HG02678 (cell line): ENCODE measurements around the gene TMCO4.

Source experiments
- ATAC-seq: cut with Tn5 transposase; IDR thresholded peaks from one replicate; pipeline ENCODE4 v1.9.1; 2021; ENCODE audit warnings: mild to moderate bottlenecking, moderate library complexity; ENCODE audit not compliant: unreplicated experiment

TMCO4 gene

DNA sequence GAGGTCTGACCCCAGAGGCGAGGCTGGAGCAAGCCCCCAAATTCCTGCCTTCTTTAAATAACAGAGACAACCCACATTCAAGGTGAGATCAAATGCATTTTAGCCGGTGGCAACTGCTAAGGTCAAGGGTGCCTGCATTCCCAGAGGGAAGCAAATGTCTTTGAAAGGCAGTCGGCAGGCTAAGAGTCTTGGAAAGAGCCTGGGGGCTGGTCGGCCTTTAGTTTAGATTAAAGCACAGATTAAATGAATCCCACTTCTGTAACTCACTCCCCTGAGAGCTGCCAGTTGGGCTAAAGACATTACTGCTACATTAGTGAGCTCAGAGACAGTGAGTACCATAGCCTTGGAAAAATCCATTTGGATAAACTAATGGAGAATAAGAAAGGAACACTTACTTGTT, 75.8 kb downstream of the TMCO4 start:
- no peak for ATAC-seq

DNA sequence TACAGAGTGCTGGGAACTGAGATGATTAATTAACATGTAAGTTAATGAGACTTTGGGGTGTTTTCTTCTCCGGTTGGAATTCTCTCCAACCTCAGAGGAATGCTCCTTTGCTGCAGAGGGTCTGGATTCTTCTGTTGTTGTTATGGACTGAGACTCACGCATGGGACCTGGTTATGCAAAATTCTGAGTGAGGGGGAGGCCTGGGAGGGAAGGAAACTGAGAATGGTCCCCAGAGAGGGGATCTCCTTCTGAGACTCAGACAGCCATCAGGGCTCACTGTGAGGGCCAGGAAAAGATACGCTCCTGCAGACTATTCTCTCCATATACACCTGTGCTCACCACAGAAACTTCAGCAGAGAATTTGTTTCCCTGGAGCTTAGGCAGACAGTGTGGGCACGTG, 78.7 kb downstream of the TMCO4 start:
- no peak for ATAC-seq

DNA sequence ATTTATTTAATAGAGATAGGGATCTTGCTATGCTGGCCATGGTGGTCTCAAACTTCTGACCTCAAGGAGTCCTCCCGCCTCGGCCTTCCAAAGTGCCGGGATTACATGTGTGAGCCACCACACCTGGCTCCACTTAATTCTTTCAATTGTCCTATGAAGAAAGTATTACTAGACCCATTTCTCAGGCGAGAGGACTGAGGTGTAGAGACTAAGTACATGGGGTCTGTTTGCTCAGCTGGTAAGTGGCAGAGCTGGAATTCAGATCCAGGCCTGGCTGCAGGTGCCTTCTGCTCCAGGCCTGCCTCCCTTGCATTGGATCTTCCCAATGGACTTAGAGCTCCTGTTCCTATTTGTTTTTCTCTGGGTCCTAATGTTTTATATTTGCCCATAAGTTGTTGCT, 79.5 kb downstream of the TMCO4 start:
- ATAC-seq = no peak

DNA sequence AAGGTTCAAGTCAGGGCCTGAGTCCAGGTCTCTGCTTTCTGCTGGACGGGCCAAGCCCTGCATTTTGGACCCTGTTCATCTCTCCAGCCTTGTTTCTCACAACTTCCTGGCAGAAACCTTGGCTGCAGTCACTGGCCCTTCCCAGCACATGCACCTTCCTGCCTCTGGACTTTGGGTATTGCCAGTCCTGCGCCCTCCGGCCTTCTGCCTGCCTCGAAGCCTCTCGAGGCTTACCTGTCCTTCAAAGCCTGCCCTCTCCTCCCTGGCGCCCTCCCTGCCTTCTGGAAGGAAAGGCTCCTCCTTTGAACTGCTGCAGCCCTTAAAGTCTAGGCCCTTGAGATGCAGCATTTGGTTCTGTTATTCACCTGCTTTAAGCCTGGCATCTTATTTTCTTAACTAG, 82.2 kb downstream of the TMCO4 start:
- ATAC-seq = no peak

DNA sequence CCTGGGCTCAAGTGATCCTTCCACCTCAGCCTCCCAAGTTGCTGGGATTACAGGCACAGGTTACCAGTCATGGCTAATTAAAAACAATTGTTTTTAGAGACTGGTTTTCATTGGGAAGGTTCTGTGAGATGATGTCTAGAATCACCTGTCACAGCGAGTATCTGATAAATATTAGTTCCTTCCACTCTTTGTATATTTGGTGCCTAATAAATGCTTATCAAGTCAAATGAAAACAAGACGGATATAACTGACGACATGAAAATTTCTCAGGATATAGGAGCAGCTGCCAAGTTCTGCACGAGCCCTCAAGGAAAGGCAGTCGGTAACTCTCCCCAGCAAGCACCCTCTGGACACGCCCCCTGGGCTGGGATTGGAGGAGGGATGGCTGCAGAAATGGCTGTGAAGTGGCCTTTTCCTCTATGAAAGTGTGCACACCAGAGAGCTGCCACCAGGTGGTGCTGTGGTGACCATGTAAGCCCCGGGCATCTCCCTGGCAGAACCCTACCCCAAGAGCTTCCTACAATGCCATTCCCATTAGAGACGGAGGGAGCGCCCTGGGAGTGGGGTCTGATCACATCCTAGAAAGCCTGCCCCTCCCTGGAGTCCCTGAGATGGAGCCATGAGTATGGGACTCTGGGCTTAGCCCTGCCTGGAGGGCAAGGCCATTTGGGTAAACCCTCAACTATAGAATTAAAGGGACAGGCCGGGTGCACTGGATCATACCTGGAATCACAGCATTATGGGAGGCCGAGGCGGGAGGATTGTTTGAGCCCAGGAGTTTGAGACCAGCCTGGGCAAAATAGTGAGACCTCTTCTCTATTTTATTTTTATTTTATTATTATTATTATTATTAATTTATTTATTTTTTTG, 84.1 kb downstream of the TMCO4 start:
- ATAC-seq = peak; percentile 56

DNA sequence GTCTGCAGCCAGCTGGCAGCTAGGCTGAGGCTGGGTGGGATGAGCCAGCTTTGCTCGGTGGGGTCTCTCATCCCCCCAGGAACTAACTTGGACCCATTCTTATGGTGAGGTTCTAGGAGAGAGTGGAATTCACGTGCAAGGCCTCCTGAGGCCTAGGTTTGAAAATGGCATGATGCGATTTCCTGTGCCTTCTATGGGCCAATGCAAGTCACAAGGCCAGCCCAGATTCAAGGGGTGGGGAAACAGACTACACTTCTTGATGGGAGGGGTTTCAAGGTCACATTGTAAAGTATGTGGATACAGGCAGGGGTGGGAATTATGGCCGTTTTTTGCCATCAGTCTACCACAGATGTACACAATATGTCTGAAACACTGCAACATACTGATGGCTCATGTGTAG, 86.8 kb downstream of the TMCO4 start:
- no peak for ATAC-seq

DNA sequence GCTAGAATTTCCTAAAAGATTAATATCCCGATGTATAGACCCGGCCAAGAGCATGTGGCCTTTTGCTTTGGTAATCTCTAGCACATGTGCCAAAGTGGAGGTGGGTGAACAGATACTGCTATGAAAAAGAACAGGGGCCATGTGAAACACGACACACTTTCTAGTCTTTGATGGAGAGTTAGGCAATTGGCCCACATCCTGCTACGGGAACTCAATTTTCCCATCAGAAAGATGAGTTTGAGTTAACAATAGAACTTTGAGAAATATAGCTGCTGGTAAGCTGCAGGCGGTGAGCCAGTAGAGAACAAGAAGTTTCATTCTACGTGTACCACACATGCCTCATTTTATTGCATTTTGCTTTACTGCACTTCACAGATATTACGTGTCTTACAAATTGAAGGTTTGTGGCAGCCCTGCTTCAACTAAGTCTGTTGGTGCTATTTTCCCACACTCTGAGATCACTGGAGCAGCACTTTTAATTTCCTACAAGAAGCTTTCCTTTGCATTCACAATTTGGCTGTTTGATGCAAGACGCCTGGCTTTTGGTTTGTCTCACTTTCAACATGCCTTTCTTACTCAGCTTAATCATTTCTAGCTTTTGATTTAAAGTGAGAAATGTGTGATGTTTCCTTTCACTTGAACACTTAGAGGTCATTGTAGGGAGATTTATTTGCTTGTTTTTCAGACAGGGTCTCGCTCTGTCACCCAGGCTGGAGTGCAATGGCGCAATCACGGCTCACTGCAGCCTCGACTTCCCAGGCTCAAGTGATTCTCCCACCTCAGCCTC, 88.7 kb downstream of the TMCO4 start:
- no peak for ATAC-seq

DNA sequence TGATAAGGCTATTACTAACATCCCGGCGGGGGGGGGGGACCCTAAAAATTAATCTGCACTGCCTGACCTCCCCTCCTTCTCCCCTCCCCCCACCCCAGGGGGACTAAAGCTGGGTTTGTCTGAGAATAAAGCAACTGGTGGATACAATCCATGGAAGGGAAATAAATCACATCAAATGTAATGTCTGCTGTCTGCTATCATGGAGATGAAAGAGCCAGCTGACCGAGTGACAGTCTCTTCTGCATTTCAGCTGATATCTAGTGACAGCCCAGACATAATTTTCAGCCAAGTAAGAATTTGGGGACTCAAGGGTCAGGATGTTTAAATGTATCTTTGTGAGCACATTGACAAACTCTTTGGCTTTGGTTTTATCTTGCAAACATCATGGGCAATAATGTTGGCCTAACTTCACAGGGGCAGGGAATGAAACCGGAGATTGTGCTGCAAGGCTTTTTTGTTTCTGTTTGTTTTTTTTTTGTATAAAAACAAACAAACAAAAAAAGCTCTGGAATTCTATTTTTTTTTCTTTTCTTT, 90.4 kb downstream of the TMCO4 start:
- ATAC-seq = no peak

DNA sequence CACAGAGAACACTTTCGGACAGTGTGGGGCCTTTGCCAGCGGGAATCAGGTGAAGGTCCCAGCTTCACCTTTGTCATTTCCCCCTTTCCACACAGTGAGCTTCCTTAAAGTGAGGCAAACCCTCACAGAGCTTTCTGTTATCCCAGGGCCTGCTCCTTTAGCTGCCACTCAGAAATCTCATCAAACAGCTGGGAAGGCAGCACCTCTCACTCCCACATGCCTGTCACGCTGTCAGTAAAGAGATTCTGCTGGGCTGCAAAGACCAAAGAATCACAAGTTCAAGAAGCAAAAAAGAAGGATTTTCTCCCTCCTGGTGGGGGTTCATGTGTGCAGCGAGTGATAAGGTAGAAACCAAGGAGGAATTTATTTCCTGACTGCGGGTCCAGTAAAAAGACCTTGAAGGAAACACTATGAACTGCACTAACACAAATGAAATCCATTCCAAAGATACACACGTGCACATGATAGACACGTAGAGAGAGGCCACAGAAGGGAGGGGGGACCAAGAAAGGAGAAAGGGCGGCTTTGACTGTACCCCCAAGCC, 91.1 kb downstream of the TMCO4 start:
- ATAC-seq = no peak

DNA sequence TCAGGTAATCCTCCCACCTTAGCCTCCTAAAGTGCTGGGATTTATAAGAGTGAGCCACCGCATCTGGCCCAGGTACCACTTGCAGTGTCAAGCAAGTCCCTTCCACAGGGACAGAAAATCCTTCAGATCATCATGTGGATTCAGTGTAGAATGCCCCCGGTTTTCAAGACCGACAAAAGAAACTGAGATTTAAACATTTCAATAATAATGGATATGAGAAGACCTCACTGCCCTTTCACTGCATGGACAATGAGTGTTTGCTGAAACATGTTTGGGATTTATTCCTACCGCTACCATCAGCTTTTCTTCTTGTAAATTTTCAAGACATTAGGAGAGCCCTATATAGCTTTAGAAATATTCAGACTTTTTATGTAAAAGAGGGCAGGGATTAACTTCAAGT, 93.6 kb downstream of the TMCO4 start:
- no peak for ATAC-seq

DNA sequence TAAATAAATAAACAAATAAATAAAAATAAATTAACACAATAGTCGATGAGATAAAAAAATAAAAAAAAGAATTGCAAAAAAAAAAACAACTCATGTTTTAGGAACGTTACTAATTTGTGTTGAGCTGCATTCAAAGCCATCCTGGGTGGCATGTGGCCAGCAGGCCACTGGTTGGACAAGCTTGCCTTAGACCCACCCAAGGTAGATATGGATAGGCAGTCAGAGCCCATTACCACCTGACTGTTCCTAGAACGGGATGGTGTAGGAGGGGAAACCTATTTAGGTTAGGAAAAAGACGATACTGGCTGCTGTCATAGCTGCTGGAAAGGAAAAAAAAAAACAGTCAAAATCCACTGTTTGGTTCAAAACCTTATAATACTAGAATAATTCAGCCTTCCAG, 94.3 kb downstream of the TMCO4 start:
- no peak for ATAC-seq

DNA sequence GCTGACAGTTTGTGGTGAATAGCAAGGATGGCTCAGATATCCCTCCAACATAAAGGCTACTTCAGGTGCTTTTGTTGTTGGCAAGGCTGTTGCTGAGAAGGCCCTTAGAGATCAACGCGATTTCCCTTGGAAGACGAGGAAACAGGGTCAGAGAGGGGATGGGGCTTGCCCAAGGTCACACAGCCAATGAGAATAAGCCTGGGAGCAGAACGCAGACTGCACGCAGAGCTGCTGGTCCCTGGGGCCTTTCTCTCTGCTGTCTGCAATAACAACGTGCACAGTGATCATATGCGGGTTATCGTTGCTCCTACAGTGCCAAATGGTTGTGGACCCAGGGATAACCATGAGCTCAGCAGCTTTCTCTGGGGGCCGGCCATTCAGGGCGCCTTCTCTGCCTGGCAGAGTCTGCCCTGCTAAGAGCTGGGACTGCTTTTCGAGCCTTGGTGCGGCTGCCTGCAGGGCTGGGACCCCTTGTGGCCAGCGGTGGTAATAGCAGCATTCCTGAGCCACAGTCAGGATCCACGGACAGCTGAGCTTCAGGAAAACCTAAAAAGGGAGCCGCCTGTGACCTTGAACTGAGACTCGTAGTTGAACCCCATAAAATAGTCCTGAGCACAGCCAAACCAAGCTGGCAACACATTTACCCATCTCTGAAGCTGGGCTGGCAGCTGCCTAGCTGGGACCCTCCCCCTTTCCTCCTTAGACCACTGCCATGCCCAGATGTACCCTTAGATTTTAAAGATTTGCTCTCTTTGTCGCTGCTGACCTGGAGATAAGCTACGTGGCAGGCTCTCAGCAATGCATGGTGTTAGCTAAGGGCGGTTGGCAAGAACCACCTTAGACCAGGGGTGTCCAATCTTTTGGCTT, 95.2 kb downstream of the TMCO4 start:
- no peak for ATAC-seq

DNA sequence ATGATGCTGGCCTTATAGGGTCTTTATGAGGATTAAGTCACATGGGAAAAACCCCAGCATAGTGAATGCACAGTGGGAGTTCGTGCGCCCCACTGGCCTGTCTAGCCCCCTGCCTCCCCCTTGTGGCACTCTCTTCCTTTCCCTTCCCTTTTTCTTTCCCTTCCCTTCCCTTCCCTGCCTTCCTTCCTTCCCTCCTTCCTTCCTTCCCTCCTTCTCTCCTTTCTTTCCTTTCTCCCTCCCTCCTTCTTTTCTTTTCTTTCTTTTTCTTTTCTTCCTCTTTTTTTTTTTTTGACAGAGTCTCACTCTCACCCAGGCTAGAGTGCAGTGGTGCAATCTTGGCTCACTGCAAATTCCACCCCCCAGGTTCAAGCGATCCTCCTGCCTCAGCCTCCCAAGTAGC, 96.4 kb downstream of the TMCO4 start:
- ATAC-seq = no peak

DNA sequence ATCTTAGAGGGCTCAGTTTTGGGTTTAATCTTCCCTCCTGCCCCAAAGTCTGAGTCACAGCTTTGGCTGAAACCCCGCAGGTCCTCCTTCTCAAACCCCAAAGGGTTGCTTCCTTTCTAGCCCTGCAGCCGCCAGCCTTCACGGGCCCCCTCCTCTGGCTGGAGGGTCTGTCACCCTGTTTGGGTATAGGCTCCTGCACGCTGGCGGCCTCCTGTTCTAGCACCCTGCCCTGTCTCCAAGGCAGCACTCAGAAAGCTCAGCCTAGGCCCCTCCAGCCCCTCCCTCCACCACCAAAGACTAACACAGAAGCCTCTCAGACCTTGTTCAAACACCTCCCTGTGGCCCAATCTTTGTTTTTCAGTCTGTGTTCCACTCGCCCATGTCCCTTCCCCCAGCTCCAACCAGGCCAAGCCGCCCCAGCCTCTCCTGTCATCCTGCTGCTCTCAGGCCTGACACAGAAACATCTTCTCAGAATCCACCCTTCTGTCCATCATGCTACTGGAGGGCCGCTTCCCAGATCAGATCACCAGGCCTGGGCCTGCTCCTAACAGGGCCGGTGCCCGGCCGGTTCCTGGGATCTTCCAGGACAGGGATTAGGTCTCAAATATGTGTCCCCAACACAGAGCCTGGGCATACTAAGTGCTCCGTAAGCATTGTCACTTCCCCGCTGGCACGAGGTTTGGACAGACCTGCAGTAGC, 99.5 kb downstream of the TMCO4 start:
- ATAC-seq = no peak

DNA sequence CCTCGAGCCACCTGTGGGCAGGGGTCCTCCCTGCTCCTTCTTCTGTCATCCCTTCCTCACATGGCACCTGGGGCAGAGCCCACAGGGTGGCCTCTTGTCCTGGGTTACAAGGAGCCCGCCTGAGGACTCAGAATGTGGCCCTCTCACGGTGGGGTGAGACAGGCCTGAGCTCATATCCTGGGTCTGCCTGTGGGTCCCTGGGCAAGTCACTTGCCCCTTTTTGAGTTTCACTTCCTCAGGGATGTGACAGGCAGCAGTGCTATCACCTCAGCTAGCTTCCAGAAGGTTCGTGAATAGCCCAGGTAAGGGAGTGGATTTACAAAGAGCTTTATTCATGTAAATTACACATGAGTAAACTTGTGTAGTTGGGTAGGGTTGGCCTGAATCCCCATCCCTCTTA, 101.5 kb downstream of the TMCO4 start:
- no peak for ATAC-seq

DNA sequence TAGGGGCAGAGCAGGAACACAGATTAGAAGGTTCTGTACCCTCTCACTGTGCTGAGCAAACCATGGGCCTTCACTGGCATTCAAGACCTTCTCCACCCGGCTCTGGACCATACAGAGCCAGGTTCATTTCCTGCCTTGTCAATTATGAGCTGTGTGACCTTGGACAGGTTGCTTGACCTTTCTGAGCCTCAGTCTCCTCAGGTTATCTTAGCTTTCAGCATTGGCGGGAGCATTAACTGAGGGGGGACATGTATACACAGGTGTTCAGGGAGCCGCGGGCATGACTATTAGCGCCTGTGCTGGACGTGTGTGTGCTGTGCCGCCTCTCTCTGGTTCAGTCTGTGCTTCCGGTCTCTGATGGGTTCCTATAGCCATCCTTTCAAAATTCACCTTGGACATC, 102.9 kb downstream of the TMCO4 start:
- ATAC-seq = no peak

DNA sequence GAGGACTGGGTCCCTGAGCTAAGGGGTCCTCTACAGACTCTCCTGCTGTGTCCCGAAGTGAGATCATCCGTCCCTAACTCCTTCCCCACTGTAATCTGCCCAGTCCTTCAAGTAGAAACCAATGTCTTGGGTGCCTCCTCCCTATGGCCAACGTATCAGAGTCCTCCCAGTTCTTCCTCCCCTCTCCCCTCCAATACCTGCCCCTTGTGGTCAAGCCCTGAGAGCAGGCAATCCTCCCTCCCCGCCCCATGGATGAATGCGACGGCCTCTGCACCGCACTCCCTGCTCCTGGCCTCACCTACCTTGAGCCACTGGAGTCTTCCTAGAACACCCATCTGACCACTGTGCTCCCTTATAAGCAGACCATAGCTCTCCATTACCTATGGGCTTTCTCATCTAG, 103.9 kb downstream of the TMCO4 start:
- ATAC-seq = no peak

DNA sequence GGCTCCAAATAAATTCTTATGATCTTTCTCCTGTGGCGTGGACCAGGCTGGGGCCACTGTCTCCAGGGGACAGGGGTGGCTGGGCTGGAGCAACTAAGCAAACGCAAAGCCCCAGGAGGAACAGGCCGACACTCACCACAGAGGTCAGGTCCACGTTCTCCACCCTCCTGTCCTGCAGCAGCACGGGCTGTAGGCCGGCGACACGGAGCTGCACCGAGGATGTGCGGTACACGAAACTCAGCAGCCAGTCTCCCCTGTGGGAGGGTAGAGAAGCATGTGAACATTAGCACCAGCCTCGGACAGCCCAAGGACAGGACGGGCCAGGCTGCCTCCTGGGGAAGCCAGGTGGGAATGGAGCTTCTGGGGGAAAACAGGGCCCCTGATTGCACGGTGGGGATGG, 105.4 kb downstream of the TMCO4 start:
- no peak for ATAC-seq

DNA sequence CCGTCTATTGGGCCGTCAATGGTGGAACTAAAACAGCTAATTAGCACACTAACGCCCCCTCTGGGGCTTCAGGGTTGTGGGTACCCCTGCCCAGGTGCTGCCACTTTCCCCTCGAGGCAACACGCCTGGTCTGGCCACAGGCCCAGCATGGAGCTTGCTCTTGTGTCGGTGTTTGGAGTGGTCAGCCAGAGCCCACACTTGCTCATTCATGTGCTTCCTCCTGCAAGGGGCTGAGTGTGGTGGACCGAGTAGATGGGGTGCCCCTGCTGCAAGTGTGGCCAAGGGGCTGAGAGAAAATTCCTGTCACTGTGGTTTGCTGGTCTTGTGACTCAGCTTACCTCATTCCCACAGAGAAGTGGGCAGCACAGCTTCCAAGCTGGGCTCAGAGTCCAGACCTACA, 109.4 kb downstream of the TMCO4 start:
- no peak for ATAC-seq

DNA sequence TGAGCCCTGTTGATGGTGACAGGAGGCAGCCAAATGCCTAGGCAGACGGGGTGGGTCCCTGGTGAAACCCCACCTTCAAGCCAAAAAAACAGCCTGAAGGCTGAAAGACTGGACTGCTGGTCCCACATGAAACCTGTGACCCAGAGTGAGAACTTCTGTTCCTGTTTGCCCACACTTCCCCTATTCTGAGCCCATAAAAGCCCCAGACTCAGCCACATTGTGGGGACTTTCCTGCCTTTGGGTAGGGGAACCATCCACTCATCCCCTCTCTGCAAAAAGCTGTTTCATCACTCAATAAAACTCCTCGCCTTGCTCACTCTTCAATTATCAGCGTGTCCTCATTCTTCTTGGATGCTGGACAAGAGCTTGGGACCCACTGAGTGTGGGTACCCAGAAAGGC, 109.9 kb downstream of the TMCO4 start:
- ATAC-seq = no peak
